ENCODE measurements around the gene ENTPD2.

Gene ENTPD2

DNA sequence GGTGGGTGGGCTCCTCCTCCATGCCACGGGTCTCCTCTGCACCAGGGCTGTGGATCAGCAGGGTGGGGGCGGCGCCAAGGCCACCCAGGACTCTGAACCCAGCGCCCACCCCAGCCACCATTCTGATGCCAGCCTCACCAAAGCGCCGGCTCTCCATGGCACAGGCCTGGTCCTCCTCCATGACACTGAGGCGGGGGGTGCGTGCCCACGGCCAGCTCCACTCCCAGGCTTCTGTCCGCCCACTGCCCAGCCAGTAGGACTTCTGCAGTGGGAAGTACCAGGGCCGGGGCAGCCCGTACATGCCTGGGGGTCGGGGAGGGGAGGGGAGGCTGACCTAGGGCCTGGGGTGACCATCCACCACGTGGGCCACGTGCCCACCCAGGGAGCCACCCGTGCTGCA lies 37.4 kb downstream of the ENTPD2 start:
- H3K4me2 ChIP-seq (ENCODE audit: low read depth, low read length, poor library complexity, severe bottlenecking), result no peak overlapping the region
- no peaks in the 10 kb centered on the region for H3K79me2 ChIP-seq (ENCODE audit: insufficient read depth, low read length)
- H3K9ac ChIP-seq (ENCODE audit: low read length), result no peak overlapping the region
- no peaks in the 10 kb centered on the region for H3F3A ChIP-seq (ENCODE audit: insufficient read depth)
- no peak overlapping the region for H3K4me3 ChIP-seq (ENCODE audit: insufficient read depth, low read length, poor library complexity, severe bottlenecking)
- H2AFZ ChIP-seq (ENCODE audit: low read depth, low read length, severe bottlenecking), result no peak overlapping the region
- H3K27me3 ChIP-seq (ENCODE audit: low read length), result no peaks in the 10 kb centered on the region
- no peak for TF ChIP-seq EZH2phosphoT487 (conservative IDR thresholded peaks at IDR 0.05; ENCODE audit: low read length)
- no peaks in the 10 kb centered on the region for H3K9me3 ChIP-seq (ENCODE audit: insufficient read depth, low read length)
- no peaks in the 10 kb centered on the region for H3K9me2 ChIP-seq (replicated peaks; ENCODE audit: insufficient read depth, low read length)
- H4K20me1 ChIP-seq (ENCODE audit: low read depth, low read length), result no peaks in the 10 kb centered on the region
- H3K27ac ChIP-seq (ENCODE audit: low read depth, low read length), result no peak overlapping the region
- no peaks in the 10 kb centered on the region for H3K36me3 ChIP-seq (ENCODE audit: low read length)

- Histone ChIP-seq H3K9ac (ENCODE audit: low read length) (no peak overlapping the region), H3K4me3 (ENCODE audit: insufficient read depth, low read length, poor library complexity, severe bottlenecking) (no peak overlapping the region), H3K27ac (ENCODE audit: low read depth, low read length) (no peak overlapping the region), H3K79me2 (ENCODE audit: insufficient read depth, low read length) (no peaks in the 10 kb centered on the region), H3F3A (ENCODE audit: insufficient read depth) (no peaks in the 10 kb centered on the region), H3K9me3 (ENCODE audit: insufficient read depth, low read length) (no peaks in the 10 kb centered on the region), H3K36me3 (ENCODE audit: low read length) (no peaks in the 10 kb centered on the region), H2AFZ (ENCODE audit: low read depth, low read length, severe bottlenecking) (no peak overlapping the region), H4K20me1 (ENCODE audit: low read depth, low read length) (no peaks in the 10 kb centered on the region), H3K27me3 (ENCODE audit: low read length) (no peaks in the 10 kb centered on the region), H3K4me2 (ENCODE audit: low read depth, low read length, poor library complexity, severe bottlenecking) (no peak overlapping the region), H3K9me2 (replicated peaks; ENCODE audit: insufficient read depth, low read length) (no peaks in the 10 kb centered on the region)
- TF ChIP-seq CTCF (IDR thresholded peaks at IDR 0.05; ENCODE audit: insufficient read depth, low read length, poor library complexity, severe bottlenecking) (no peak), EZH2phosphoT487 (conservative IDR thresholded peaks at IDR 0.05; ENCODE audit: low read length) (no peak)
Measured at GRCh38 chr9:137015976-137016375, 37.9 kb downstream of the ENTPD2 start.

DNA sequence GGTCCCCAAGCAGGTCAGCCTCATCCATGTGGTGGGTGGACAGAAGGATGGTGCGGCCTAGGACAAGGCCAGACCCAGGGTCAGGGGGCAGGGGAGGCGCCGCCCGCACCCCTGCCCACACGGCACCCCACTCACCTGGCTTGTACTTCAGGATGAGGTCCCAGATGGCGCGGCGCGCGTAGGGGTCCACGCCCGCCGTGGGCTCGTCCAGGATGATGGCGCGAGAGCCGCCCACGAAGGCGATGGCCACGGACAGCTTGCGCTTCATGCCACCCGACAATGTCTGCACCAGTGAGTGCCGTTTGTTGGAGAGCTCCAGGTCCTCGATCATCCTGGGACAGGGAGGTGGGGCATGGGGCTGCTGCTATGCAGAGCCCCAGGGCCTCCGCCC lies 38.3 kb downstream of the ENTPD2 start:
- H3K27me3 ChIP-seq (ENCODE audit: low read length), result no peaks in the 10 kb centered on the region
- no peak overlapping the region for H3K4me2 ChIP-seq (ENCODE audit: low read depth, low read length, poor library complexity, severe bottlenecking)
- no peaks in the 10 kb centered on the region for H3K36me3 ChIP-seq (ENCODE audit: low read length)
- no peak overlapping the region for H2AFZ ChIP-seq (ENCODE audit: low read depth, low read length, severe bottlenecking)
- H3K27ac ChIP-seq (ENCODE audit: low read depth, low read length), result no peak overlapping the region
- H3K9me2 ChIP-seq (replicated peaks; ENCODE audit: insufficient read depth, low read length), result no peaks in the 10 kb centered on the region
- no peaks in the 10 kb centered on the region for H3K9me3 ChIP-seq (ENCODE audit: insufficient read depth, low read length)
- H3F3A ChIP-seq (ENCODE audit: insufficient read depth), result no peaks in the 10 kb centered on the region
- H3K4me3 ChIP-seq (ENCODE audit: insufficient read depth, low read length, poor library complexity, severe bottlenecking), result no peak overlapping the region
- TF ChIP-seq EZH2phosphoT487 (conservative IDR thresholded peaks at IDR 0.05; ENCODE audit: low read length), result no peak
- TF ChIP-seq CTCF (IDR thresholded peaks at IDR 0.05; ENCODE audit: insufficient read depth, low read length, poor library complexity, severe bottlenecking), result no peak
- no peaks in the 10 kb centered on the region for H4K20me1 ChIP-seq (ENCODE audit: low read depth, low read length)
- no peaks in the 10 kb centered on the region for H3K79me2 ChIP-seq (ENCODE audit: insufficient read depth, low read length)
- H3K9ac ChIP-seq (ENCODE audit: low read length), result no peak overlapping the region

GRCh38 chr9:137014776-137015539 lies 38.9 kb downstream of the ENTPD2 start:
- Histone ChIP-seq H3K36me3 (ENCODE audit: low read length) (no peaks in the 10 kb centered on the region), H3K4me2 (ENCODE audit: low read depth, low read length, poor library complexity, severe bottlenecking) (no peak overlapping the region), H3K4me3 (ENCODE audit: insufficient read depth, low read length, poor library complexity, severe bottlenecking) (no peak overlapping the region), H3K27me3 (ENCODE audit: low read length) (no peaks in the 10 kb centered on the region), H3K27ac (ENCODE audit: low read depth, low read length) (no peak overlapping the region), H3F3A (ENCODE audit: insufficient read depth) (no peaks in the 10 kb centered on the region), H4K20me1 (ENCODE audit: low read depth, low read length) (no peaks in the 10 kb centered on the region), H2AFZ (ENCODE audit: low read depth, low read length, severe bottlenecking) (no peak overlapping the region), H3K9ac (ENCODE audit: low read length) (no peak overlapping the region), H3K79me2 (ENCODE audit: insufficient read depth, low read length) (no peaks in the 10 kb centered on the region), H3K9me2 (replicated peaks; ENCODE audit: insufficient read depth, low read length) (no peaks in the 10 kb centered on the region), H3K9me3 (ENCODE audit: insufficient read depth, low read length) (no peaks in the 10 kb centered on the region)
- TF ChIP-seq CTCF (IDR thresholded peaks at IDR 0.05; ENCODE audit: insufficient read depth, low read length, poor library complexity, severe bottlenecking) (no peak), EZH2phosphoT487 (conservative IDR thresholded peaks at IDR 0.05; ENCODE audit: low read length) (no peak)
